NCI-H1694 treated with DMSO at 0.1 percent for 48 hours (cell line): ENCODE results near the gene CACNA1C.
A peak's percentile ranks its signal among the peaks of the same experiment; 100 is the strongest.

Experiments
- DNase-seq: peaks from one replicate; lab custom pipeline; 2025; lab: John Stamatoyannopoulos, UW

The CACNA1C gene

GRCh38 chr12:2627076-2627834, 574.5 kb downstream of the CACNA1C start:
- DNase-seq: peak; percentile 45

- DNase-seq: no peak
These were observed 575.0 kb downstream of the CACNA1C start for GRCh38 chr12:2627835-2628191.

- no peak for DNase-seq
These were observed 575.6 kb downstream of the CACNA1C start for GRCh38 chr12:2628401-2628800.

GRCh38 chr12:2629051-2629450, 576.3 kb downstream of the CACNA1C start:
- DNase-seq: no peak

- DNase-seq: no peak
These were observed 579.0 kb downstream of the CACNA1C start for GRCh38 chr12:2631653-2632350.

- no peak for DNase-seq
These were observed 580.5 kb downstream of the CACNA1C start for GRCh38 chr12:2633176-2633824.

GRCh38 chr12:2633825-2634200, 581.0 kb downstream of the CACNA1C start:
- DNase-seq: no peak

GRCh38 chr12:2634471-2634870, 581.7 kb downstream of the CACNA1C start:
- no peak for DNase-seq

- DNase-seq: no peak
These were observed 584.1 kb downstream of the CACNA1C start for GRCh38 chr12:2636741-2637340.

- DNase-seq: no peak
These were observed 584.6 kb downstream of the CACNA1C start for GRCh38 chr12:2637371-2637770.

GRCh38 chr12:2638273-2639019, 585.7 kb downstream of the CACNA1C start:
- DNase-seq: no peak

- DNase-seq: no peak
These were observed 586.2 kb downstream of the CACNA1C start for GRCh38 chr12:2639020-2639298.

GRCh38 chr12:2640281-2640680, 587.5 kb downstream of the CACNA1C start:
- DNase-seq: no peak

GRCh38 chr12:2640709-2641108, 587.9 kb downstream of the CACNA1C start:
- DNase-seq: no peak

GRCh38 chr12:2641207-2641606, 588.4 kb downstream of the CACNA1C start:
- DNase-seq: no peak

GRCh38 chr12:2641761-2642160, 589.0 kb downstream of the CACNA1C start:
- DNase-seq: no peak

- DNase-seq: no peak
These were observed 589.5 kb downstream of the CACNA1C start for GRCh38 chr12:2642176-2642892.

GRCh38 chr12:2642896-2643425, 590.2 kb downstream of the CACNA1C start:
- DNase-seq: no peak

- no peak for DNase-seq
These were observed 590.9 kb downstream of the CACNA1C start for GRCh38 chr12:2643576-2644135.

GRCh38 chr12:2644683-2645405, 592.1 kb downstream of the CACNA1C start:
- DNase-seq: no peak
